Measurements from ENCODE around the gene CHRM1.

CHRM1 gene

DNA sequence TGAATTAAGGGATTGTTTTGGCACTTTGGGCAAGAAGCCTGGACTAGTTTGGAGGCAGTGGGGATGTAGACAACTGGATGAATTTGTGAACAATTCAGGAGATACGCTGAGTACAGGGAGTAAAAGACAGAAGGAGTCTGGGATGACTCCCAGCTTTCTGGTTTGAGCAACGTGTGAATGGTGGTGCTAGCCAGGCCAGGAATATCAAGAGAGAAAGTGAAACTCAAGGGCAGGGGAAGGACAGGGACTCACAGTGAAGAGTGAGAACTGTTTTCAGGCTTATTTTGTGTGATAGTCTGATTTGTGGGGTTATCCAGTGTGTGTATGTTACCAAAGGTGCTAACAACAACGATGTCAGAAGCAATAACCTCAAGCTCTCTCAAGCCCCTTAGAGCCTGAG lies 15.9 kb downstream of the CHRM1 start:
- no peak for DNase-seq (ENCODE audit: low read depth)

DNA sequence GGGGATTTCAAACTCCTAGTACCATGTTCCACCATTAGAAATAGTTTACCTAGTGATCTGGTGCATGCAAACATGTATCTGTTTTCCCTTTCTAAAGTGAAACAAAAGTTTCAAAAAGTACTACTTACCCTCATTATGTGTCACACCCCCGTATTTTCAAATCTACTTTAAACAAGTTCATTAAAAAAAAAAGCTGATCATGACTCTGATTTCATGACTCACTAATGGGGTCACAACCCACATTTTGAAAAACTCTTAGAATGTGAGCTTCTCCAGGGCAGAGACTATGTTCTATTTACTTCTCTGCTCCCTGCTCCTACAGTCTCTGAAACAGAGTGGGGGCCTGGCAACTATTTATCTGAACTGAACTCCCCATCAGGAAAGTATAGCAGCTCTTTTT lies 18.2 kb downstream of the CHRM1 start:
- DNase-seq (ENCODE audit: low read depth) = no peak

DNA sequence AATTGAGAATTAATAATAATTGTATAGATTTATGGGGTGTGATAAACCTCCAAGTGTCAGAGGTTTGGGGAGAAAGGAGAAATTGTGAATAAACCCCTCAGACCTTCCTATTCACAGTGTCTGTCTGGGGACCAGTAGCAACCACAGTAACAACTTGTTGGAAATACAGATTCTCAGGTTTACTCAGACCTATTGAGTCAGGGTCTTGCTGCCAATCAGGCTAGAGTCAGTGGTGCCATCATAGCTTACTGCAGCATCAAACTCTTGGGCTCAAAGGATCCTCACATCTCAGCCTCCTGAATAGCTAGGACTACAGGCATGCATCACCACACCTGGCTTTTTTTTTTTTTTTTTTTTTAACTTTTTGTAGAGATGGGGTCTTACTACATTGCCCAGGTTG lies 23.1 kb downstream of the CHRM1 start:
- DNase-seq (ENCODE audit: low read depth) = no peak

DNA sequence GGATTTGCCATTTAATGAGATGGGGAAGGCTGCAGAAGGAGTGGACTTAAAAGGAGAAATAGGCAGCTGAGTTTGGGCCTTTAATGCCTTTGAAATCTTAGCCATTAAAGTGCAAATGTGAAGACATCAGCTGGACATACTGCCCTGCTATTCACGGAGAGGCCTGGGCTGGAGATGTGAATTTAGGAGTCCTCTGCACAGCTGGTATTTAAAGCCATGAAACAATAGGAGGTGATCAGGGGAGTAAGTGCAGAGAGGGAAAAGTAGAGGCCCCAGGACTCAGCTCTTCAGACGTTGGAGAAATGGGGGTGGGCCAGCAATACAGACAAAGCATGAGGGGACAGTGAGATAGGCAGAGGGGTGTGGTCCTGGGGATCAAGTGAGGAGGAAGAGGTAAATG lies 23.9 kb downstream of the CHRM1 start:
- no peak for DNase-seq (ENCODE audit: low read depth)

DNA sequence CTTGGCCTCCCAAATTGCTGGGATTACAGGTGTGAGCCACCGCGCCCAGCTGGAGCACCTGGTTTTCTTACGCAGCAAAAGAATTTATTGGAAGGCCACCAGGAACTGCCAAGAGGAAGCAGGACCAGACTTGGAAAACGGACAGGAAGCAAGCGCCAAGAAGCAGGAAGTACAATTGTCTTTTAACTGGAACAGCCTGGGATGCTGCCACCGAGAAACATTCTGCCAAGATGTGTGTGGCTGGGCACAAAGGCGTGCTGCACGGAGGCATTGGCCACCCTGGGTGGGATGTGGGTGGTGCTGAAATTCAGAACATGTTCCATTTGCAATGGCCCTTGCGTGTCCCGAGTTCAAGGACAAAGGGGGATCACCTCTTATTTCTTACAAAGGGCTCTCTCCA lies 25.1 kb downstream of the CHRM1 start:
- DNase-seq (ENCODE audit: low read depth) = no peak

DNA sequence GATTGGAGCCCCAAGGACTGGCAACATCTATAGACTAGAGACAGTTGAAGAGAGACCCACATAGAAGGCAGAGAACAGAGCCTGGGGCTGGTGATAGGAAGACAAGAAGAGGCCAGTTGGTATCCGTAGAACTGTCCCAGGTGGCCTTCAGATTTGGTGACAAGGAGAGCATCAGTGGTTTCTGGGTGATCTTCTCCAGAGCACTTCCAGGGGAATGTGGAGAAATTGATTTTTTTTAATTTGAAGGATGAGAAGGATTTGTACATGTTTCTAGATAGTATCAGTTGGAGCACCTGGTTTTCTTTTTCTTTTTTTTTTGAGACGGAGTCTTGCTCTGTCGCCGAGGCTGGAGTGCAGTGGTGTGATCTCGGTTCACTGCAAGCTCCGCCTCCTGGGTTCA lies 25.7 kb downstream of the CHRM1 start:
- DNase-seq (ENCODE audit: low read depth) = no peak

DNA sequence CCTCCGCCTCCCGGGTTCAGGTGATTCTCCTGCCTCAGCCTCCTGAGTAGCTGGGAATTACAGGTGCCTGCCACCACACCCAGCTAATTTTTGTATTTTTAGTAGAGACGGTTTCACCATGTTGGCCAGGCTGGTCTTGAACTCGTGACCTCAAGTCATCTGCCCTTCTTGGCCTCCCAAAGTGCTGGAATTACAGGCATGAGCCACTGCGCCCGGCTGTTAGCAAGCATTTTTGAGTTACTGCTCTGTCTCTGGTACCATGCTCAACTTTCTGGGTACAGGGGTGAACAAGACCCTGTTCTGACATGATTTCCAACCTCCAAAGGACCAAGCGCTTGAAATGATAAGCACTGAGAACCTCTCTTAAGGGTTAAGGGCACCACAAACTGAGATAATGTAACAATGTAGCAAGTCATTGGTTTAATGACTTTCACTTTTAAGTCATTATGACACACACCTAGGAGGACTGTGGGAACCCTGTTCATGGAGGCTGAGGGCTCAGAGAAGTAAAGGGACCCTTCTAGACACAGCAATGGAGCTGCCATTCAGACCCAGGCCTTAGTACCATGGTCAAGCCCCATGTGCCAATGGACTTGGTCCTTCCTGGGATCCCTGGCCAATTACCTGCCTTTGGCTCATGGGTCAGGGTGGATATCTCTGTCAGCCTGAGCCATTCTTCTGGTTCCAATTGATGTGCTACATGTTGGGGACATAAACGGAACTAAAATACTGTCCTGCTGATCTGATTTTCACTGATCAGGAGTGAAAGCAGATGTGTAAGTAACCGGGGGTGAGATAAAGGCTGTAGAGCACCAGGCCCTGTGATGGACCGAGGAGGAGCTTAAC lies 28.9 kb downstream of the CHRM1 start:
- no peak for DNase-seq (ENCODE audit: low read depth)

DNA sequence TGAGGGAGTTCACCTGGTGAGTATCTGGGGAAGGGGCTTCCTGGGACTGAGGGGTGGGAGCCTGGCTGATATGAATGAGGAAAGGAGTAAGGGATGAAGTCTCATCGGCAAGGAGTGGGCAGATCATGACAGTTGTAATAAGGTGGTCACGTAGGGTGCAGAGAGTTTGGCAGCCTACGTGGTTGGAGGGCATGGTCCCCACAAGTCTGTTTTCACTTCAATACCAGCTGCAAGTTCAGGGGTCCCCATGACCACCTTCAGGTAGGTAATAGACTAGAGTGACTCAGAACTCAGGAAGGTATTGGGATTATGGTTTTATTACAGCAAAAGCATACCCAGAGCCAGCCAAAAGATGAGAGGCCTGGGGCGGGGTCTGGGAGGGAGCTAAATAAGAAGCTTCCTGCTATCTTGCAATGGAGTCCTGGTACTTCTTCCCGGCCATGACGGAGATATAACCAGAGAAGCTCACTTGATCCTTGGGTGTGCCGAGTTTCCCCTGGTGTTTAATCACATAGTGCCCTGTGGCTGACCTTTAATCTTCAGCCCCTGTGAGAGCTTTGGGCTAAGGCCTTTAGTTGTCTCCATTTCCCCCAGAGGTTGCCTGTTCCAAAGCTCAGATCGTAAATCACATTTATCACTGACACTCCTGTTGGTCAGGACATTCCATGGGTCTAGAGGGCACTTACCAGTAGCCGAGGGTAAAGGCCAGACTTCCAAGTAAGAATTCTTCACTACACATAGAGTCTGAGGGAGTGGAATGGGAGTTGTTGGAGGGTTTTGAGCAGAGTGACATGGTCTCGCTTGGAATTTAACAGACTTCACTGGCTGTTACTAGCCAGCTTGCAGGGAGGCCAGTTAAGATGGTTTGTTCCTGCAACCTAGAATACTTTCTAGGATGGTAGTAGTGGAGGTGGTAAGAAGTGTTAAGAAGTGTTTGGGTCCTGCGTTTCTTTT lies 31.4 kb downstream of the CHRM1 start:
- no peak for DNase-seq (ENCODE audit: low read depth)

DNA sequence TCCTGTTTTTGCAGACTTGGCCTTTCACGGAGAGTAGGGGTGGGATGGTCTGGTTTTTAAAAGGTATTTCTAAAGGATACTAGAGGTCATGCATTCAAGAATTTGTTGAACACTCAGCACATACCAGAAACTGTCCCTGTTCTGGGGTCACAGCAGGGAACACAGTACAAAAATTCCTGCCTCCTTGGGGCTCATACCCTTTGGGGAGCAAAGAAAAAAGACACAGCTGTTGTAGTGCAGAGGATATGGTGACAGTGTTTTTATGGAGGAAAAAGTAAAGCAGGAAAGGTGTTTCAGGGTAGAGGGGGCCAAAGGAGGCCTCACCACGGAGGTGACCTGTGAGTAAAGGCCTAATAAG lies 32.1 kb downstream of the CHRM1 start:
- DNase-seq (ENCODE audit: low read depth) = no peak

DNA sequence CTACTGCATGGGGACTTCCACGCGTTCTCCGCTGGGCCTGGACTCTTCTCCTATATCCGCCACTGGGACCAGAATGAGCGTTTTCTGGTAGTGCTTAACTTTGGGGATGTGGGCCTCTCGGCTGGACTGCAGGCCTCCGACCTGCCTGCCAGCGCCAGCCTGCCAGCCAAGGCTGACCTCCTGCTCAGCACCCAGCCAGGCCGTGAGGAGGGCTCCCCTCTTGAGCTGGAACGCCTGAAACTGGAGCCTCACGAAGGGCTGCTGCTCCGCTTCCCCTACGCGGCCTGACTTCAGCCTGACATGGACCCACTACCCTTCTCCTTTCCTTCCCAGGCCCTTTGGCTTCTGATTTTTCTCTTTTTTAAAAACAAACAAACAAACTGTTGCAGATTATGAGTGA lies 32.8 kb downstream of the CHRM1 start:
- no peak for DNase-seq (ENCODE audit: low read depth)

DNA sequence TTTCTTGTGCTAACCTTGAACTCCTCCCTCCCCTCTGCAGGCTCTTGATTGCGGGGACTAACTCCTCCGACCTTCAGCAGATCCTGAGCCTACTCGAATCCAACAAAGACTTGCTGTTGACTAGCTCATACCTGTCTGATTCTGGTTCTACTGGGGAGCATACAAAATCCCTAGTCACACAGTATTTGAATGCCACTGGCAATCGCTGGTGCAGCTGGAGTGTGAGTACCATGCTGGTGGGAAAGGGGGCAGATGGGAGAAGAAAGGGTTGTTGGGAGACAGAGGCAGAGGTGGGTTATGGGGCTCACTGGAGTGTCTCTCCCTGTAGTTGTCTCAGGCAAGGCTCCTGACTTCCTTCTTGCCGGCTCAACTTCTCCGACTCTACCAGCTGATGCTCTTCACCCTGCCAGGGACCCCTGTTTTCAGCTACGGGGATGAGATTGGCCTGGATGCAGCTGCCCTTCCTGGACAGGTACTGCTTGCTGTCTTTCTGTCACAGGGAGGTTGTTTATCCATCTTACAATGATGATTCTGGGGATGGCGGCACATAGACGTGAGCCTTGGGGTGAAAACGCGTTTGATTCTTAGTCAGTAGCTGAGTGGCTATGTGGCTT lies 35.9 kb downstream of the CHRM1 start:
- no peak for DNase-seq (ENCODE audit: low read depth)

DNA sequence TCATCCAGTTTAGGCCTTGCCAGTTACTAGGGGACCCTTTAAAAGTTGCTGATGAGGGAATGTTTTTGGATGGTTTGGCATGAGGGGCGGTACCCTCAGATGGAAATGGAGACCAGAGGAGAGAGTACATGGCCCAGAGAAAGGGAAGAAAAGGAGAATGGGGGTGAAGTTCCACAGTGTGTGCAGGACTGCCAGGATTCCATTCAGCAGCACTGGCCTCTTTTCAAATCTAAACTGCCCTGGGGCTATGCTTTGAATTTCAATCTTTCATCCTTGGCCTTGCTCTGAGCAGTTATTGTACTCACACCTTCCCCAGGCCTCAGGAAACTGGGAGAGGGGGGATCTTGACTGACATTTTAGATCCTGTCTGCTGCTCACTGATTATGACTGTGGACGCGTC lies 37.5 kb downstream of the CHRM1 start:
- DNase-seq (ENCODE audit: low read depth) = no peak

DNA sequence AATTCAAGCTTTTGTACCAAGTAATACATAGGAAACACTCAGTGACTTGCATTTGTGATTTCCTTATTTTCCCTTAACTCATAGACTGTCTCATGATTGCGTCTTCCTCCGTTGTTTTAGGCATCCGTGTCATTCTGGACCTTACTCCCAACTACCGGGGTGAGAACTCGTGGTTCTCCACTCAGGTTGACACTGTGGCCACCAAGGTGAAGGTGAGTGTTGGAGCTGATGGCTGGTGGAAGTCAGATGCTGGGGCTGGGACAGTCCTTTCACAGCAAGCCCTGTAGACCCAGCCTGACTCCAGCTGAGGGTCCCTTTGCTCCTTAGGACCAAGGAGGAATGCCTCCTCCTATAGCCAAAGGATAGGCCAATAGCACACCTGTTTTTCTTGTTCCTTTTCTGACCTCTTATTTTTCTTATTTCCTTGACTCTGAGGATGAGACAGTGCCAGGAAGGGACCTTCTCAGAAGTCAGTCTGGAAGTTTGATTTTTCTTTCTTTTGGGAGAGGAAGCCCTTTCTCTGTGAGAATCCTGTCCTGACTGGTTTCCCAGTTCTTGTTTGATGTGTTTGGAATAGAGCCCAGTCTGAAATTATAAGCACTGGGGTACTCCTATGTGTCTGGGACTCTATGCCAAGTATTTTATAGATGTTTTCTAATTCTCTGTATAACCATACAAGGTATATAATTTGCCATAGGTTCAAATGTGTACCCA lies 38.2 kb downstream of the CHRM1 start:
- no peak for DNase-seq (ENCODE audit: low read depth)

DNA sequence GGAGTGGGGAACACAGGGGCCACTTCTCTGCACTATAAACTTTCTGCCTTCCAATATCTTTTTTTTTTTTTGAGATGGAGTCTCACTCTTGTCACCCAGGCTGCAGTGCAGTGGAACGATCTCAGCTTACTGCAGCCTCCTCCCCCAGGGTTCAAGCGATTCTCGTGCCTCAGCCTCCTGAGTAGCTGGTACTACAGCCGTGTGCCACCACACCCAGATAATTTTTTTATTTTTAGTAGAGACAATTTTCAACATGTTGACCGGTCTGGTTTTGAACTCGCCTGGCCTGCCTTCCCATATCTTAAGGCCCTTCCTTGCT lies 38.8 kb downstream of the CHRM1 start:
- DNase-seq (ENCODE audit: low read depth) = no peak

DNA sequence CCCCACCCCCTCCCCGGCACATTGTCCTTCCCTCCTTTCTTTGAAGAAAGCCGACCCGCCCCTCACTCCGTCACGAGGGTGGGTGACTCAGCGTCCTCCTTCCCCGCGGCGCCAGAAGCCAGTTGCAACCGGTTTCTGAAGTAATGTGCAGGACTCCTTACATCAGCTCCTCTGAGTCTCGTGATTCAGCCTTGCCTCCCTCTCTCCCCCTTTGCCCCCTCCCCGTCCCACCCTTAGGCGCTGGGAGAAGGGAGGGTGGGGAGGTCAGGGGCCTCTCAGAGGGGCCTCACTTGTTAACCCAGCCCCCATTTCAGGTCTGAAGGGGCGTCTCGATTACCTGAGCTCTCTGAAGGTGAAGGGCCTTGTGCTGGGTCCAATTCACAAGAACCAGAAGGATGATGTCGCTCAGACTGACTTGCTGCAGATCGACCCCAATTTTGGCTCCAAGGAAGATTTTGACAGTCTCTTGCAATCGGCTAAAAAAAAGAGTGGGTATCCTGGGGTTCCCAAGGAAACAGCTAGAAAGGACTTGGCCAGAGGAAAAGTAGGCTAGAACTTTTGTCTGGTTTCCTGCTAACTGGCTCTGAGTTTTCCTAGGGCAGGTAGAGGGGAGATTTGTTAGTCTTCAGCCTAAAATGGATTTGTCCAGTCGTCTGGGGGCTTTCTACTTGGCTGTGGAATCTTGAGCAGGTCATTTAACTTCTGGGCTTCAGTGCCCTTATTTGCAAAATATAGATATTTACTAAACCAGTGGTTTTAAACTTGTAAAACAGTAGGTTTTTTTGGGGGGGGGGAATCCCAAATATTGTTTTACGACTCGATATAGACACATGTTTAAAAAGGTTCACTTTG lies 39.4 kb downstream of the CHRM1 start:
- peak; percentile 97 for DNase-seq (ENCODE audit: low read depth)

DNA sequence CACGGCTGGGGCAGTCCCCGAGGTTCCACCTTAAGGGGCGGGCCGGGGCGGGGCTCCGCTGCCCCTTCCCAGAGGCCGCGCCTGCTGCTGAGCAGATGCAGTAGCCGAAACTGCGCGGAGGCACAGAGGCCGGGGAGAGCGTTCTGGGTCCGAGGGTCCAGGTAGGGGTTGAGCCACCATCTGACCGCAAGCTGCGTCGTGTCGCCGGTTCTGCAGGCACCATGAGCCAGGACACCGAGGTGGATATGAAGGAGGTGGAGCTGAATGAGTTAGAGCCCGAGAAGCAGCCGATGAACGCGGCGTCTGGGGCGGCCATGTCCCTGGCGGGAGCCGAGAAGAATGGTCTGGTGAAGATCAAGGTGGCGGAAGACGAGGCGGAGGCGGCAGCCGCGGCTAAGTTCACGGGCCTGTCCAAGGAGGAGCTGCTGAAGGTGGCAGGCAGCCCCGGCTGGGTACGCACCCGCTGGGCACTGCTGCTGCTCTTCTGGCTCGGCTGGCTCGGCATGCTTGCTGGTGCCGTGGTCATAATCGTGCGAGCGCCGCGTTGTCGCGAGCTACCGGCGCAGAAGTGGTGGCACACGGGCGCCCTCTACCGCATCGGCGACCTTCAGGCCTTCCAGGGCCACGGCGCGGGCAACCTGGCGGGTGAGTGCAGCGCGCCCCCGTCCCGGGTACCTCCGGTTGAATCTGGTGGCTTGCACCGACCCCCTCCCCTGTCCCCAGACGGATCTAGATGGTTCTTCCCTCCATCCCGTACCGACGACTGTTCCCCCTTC lies 40.2 kb downstream of the CHRM1 start, which contains the start of gene SLC3A2:
Gene SLC3A2 (plus strand): TSS at position 94 of the 776 bp plus-strand sequence. CDS start 128 bp downstream, at position 222.
- DNase-seq (ENCODE audit: low read depth) = peak; percentile 87

DNA sequence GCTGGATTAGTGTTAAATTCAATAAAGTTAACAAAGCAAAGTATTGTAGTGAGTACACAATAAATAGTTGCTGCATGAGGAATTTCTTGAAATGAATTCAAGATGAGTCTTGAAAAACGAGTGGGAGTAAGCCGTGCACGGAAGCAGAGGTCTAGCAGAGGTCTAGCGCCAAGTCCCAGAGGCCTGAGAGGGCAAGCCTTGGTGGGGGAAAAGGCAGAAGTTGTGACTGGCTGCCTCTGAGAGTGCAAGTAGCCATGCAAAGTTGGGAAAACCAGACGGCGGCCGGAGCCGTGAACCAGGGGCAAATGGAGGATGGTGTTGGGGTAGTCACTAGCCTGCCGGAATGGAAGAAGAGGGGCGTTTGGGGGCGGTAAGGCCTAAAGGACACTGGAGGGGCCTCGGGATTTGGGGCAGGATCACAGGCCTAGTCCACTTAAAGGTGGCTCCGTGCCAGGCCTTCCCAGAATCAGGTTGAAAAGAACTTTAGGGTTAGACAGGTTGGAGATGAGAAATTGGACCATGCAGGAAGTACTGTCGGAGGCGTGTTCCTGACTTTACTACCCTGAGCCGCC lies 40.8 kb downstream of the CHRM1 start:
- DNase-seq (ENCODE audit: low read depth) = peak; percentile 85

DNA sequence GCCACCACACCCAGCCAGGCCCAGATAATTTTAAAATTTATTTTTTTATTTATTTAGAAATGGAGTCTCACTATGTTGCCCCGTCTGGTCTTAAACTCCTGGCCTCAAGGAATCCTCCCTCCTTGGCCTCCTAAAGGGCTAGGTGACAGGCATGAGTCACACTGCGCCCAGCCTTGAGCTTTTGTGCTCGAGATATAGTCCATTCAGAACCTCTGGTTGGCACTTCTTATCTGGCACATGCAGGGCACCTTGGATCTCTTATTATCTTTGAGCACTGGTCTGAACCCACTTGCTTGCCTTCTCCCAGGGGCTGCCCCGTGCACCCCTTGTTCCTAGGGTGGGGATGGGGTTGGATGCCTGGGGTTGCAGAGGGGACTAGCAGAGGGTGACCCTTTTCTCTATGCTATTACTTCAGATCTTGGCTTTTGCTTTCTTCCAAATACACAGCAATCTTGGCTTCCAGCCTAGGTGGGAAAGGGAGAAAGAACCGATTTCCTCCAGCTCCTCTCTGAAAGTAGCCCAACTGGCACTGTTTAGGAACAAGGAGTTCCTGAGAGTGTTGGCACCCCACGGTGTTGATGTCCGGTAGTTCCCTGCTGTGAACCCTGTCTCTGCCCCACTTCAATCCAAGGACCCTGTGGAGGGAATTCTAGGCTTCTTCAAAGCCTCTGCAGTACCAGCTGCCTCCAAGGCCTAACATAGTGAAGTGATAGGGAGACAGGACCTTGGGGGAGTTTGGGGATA lies 41.8 kb downstream of the CHRM1 start:
- DNase-seq (ENCODE audit: low read depth) = peak; percentile 77

DNA sequence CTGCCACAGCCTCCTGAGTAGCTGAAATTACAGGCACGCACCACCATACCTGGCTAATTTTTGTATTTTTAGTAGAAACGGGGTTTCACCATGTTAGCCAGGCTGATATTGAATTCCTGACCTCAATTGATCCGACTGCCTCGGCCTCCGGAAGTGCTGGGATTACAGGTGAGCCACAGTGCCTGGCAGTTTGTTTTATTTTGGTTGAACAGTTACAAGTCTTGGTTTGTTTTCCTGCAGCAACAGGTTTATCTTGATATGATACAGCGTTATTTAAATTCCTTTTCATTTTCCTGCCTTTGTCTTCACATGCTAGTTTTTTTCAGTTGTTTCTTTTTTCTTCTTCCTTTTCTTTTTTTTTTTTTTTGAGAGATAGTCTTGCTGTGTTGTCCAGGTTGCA lies 44.5 kb downstream of the CHRM1 start:
- DNase-seq (ENCODE audit: low read depth) = no peak
